ENCODE measurements around the gene DDX11. TPM values are rescaled to one million over a fixed set of nuclear protein-coding genes. Genes with fewer than 3 reads are reported as not detected.
A peak's percentile ranks its signal among the peaks of the same experiment; 100 is the strongest.
"Not testable (repeated sequence)": the region's sequence is repeated elsewhere in the genome, so short reads cannot be mapped to it uniquely, and the experiment has no call there.

The DDX11 gene
- total RNA-seq, 2 experiments from 2014 or later: 115 to 116 TPM

- H3K4me1 Mint-ChIP-seq (ENCODE audit: low read depth): no peaks in the 10 kb centered on the region
- no peak overlapping the region for H3K27ac Mint-ChIP-seq
- H3K9me3 Mint-ChIP-seq: no peaks in the 10 kb centered on the region
- CTCF ChIA-PET: no interaction called here
- no peak for DNase-seq
- POLR2A ChIA-PET: no interaction called here
- peaks cover 11% of the 10 kb centered on the region for H3K27me3 Mint-ChIP-seq
- no peaks in the 10 kb centered on the region for H3K36me3 Mint-ChIP-seq
- H3K4me3 Mint-ChIP-seq: no peak overlapping the region
- intact Hi-C loops (cut with micrococcal nuclease): no loop called here
Observed at GRCh38 chr12:31037931-31038330, 35.7 kb upstream of the DDX11 start.

- POLR2A ChIA-PET: no interaction called here
Observed at GRCh38 chr12:31041033-31041564, 32.6 kb upstream of the DDX11 start.

DNA sequence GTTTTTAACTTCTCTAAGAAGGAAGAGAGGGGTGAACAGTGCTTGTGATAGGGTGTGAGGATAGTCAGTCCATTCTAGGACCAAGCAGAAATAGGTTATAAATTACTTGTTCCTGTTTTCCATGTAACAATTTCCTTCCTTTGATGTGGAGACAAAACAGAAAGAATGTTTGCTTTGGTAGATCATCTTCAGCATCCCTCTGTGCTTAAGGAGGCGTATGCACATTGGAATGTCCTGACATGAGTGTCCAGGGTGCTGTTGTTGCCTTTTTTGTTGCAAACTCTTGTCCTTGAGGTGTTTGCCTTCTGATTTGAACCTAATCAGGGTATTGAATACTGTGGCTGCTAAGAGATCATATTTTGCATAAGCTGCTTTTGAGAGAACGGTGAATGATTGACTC is 23.5 kb upstream of the DDX11 start:
- intact Hi-C loops (cut with micrococcal nuclease); H3K4me3 Mint-ChIP-seq; DNase-seq; POLR2A ChIA-PET; CTCF ChIA-PET; H3K27me3 Mint-ChIP-seq; H3K27ac Mint-ChIP-seq; H3K9me3 Mint-ChIP-seq; H3K36me3 Mint-ChIP-seq: not testable (repeated sequence)
- H3K4me1 Mint-ChIP-seq (ENCODE audit: low read depth): peaks cover 13% of the 10 kb centered on the region

More at GRCh38 chr12:31041033-31041564, 32.6 kb upstream of the DDX11 start:
- Mint-ChIP-seq H3K4me1 (ENCODE audit: low read depth) (no peaks in the 10 kb centered on the region), H3K36me3 (no peaks in the 10 kb centered on the region), H3K4me3 (no peak overlapping the region), H3K9me3 (no peaks in the 10 kb centered on the region), H3K27ac (no peak overlapping the region), H3K27me3 (peaks cover 13% of the 10 kb centered on the region)
- CTCF ChIA-PET: no interaction called here
- intact Hi-C loops (cut with micrococcal nuclease): no loop called here
- no peak for DNase-seq

GRCh38 chr12:31050548-31050947 is 23.1 kb upstream of the DDX11 start:
- H3K9me3 Mint-ChIP-seq; POLR2A ChIA-PET; intact Hi-C loops (cut with micrococcal nuclease): not testable (repeated sequence)

DNA sequence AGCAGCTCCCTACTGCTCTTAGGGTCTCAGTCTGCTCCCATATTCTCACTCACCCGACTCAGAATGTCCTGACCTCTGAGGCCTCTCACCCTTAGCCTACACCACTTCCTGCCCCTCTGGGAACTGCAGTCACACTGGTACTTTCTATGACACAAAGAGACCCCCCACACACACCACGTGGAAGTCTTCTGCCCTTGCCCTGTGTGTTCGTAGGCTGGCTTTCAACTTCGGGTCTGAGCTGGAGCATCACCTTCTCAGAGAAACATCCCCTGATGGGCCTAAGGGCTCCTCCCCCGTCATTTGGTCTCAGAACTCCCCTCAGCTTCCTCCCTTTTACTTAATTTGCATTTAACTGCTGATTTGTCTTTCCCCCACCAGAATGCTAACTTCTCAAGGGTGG is 22.0 kb upstream of the DDX11 start:
- CTCF ChIA-PET; POLR2A ChIA-PET; H3K27ac Mint-ChIP-seq; intact Hi-C loops (cut with micrococcal nuclease); H3K27me3 Mint-ChIP-seq; H3K36me3 Mint-ChIP-seq; H3K9me3 Mint-ChIP-seq; H3K4me3 Mint-ChIP-seq: not testable (repeated sequence)
- peak; percentile 57 for DNase-seq
- H3K4me1 Mint-ChIP-seq (ENCODE audit: low read depth): peaks cover 13% of the 10 kb centered on the region

More at GRCh38 chr12:31050548-31050947, 23.1 kb upstream of the DDX11 start:
- DNase-seq, CTCF ChIA-PET, H3K4me3 Mint-ChIP-seq, H3K27ac Mint-ChIP-seq, H3K27me3 Mint-ChIP-seq, H3K36me3 Mint-ChIP-seq: not testable (repeated sequence)
- H3K4me1 Mint-ChIP-seq (ENCODE audit: low read depth): peaks cover 13% of the 10 kb centered on the region

DNA sequence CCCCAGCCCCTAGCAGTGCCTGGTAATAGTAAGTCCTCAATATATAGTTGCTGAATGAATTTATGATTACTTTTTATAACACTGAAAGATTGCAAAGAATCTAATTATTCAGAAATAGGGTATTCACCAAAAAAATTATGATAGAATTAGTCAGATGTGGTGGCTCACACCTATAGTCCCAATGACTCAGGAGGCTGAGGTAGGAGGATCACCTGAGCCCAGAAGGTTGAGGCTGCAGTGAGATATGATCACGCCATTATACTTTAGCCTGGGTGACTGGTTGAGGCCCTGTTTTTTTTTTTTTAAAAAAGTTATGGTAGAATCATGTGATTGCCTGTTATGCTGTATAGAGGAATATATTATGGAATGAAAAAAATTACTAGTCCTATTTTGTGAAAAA is 21.5 kb upstream of the DDX11 start:
- intact Hi-C loops (cut with micrococcal nuclease); H3K27me3 Mint-ChIP-seq; H3K4me3 Mint-ChIP-seq; H3K36me3 Mint-ChIP-seq; H3K9me3 Mint-ChIP-seq; POLR2A ChIA-PET; DNase-seq; H3K27ac Mint-ChIP-seq; CTCF ChIA-PET: not testable (repeated sequence)
- H3K4me1 Mint-ChIP-seq (ENCODE audit: low read depth): peaks cover 13% of the 10 kb centered on the region

GRCh38 chr12:31052666-31053439 is 20.8 kb upstream of the DDX11 start:
- H3K9me3 Mint-ChIP-seq; DNase-seq; CTCF ChIA-PET; H3K4me3 Mint-ChIP-seq; H3K36me3 Mint-ChIP-seq; H3K27ac Mint-ChIP-seq; H3K27me3 Mint-ChIP-seq; POLR2A ChIA-PET; intact Hi-C loops (cut with micrococcal nuclease): not testable (repeated sequence)
- H3K4me1 Mint-ChIP-seq (ENCODE audit: low read depth): peaks cover 13% of the 10 kb centered on the region

- H3K9me3 Mint-ChIP-seq; H3K4me3 Mint-ChIP-seq; intact Hi-C loops (cut with micrococcal nuclease); CTCF ChIA-PET; DNase-seq; H3K27me3 Mint-ChIP-seq; H3K36me3 Mint-ChIP-seq; H3K27ac Mint-ChIP-seq; POLR2A ChIA-PET: not testable (repeated sequence)
- H3K4me1 Mint-ChIP-seq (ENCODE audit: low read depth): peaks cover 13% of the 10 kb centered on the region
Observed at GRCh38 chr12:31053944-31054343, 19.7 kb upstream of the DDX11 start.

DNA sequence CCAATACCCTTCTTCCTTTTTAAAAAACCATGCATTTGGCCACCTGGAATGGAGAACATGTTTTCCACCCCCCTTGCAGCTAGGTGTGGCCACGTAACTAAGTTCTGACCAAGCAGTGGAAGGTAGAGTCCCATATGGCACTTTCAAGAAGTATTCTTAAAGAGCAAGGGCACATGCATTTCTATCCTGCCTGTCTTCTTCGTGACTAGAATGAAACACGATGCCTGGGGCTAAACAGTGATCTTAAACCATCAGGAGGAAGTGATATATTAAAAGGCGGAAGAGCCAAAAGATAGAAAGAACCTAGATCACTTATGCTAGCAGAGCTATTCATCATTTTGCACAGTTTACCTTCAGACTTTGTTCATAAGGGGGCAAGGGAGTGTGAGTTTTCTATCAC is 16.0 kb upstream of the DDX11 start:
- intact Hi-C loops (cut with micrococcal nuclease): no loop called here
- H3K27ac Mint-ChIP-seq: no peak overlapping the region
- POLR2A ChIA-PET: no interaction called here
- CTCF ChIA-PET: no interaction called here
- peaks cover 1% of the 10 kb centered on the region for H3K4me1 Mint-ChIP-seq (ENCODE audit: low read depth)
- no peak for DNase-seq
- H3K4me3 Mint-ChIP-seq: no peak overlapping the region
- H3K27me3 Mint-ChIP-seq: no peaks in the 10 kb centered on the region
- H3K9me3 Mint-ChIP-seq: no peaks in the 10 kb centered on the region
- no peaks in the 10 kb centered on the region for H3K36me3 Mint-ChIP-seq

- H3K9me3 Mint-ChIP-seq; H3K27ac Mint-ChIP-seq; H3K4me1 Mint-ChIP-seq (ENCODE audit: low read depth); H3K4me3 Mint-ChIP-seq; POLR2A ChIA-PET; H3K27me3 Mint-ChIP-seq; intact Hi-C loops (cut with micrococcal nuclease); CTCF ChIA-PET; DNase-seq; H3K36me3 Mint-ChIP-seq: not testable (repeated sequence)
Observed at GRCh38 chr12:31066196-31066595, 7.5 kb upstream of the DDX11 start.

DNA sequence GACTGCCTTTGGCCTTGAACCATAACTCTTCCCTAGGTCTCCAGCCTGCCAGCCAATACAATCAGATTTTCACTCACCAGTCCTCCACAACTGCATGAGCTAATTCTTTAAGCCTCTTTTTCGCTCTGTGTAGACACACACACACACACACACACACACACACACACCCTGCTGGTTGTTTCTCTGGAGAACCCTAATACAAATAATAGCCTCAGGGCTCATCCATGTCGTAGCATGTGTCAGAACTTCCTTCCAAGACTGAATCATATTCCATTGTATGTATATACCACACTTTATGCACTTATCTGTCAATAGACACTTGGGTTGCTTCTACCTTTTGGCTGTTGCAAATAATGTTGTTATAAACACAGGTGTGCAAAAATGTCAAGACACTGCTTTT is 6.0 kb upstream of the DDX11 start:
- POLR2A ChIA-PET: interaction anchor here (0.6 kb wide), 1 partner anchor 259 kb away, joined by 3 read pairs; no protein-coding TSS in a partner anchor
- CTCF ChIA-PET; intact Hi-C loops (cut with micrococcal nuclease); H3K27me3 Mint-ChIP-seq; DNase-seq; H3K4me3 Mint-ChIP-seq; H3K9me3 Mint-ChIP-seq; H3K27ac Mint-ChIP-seq; H3K36me3 Mint-ChIP-seq; H3K4me1 Mint-ChIP-seq (ENCODE audit: low read depth): not testable (repeated sequence)

- DNase-seq, H3K4me3 Mint-ChIP-seq, H3K27me3 Mint-ChIP-seq, H3K36me3 Mint-ChIP-seq, H3K27ac Mint-ChIP-seq, CTCF ChIA-PET, POLR2A ChIA-PET, H3K9me3 Mint-ChIP-seq: not testable (repeated sequence)
- H3K4me1 Mint-ChIP-seq (ENCODE audit: low read depth): peaks cover 16% of the 10 kb centered on the region
- intact Hi-C loops (cut with micrococcal nuclease): loop anchor here (5.0 to 10.0 kb wide), 2 partner anchors 251 to 376 kb away; partner anchors contain the start of gene IPO8
Observed at GRCh38 chr12:31070971-31071740, 2.5 kb upstream of the DDX11 start.

All from activated CD4-positive, alpha-beta memory T cell treated with anti-CD3 and anti-CD28 coated beads for 36 hours (primary cell).